ENCODE data around the gene PLPP3.

PLPP3 gene

GRCh38 chr1:56459260-56459659 is 120.1 kb downstream of the PLPP3 start:
- Mint-ChIP-seq H3K4me1 (ENCODE audit: low read depth) (peaks cover 27% of the 10 kb centered on the region), H3K4me3 (no peak overlapping the region), H3K27ac (no peak overlapping the region), H3K27me3 (peaks cover 42% of the 10 kb centered on the region), H3K36me3 (ENCODE audit: low read depth) (no peaks in the 10 kb centered on the region), H3K9me3 (no peaks in the 10 kb centered on the region)
- intact Hi-C loops (cut with micrococcal nuclease), result no loop called here

DNA sequence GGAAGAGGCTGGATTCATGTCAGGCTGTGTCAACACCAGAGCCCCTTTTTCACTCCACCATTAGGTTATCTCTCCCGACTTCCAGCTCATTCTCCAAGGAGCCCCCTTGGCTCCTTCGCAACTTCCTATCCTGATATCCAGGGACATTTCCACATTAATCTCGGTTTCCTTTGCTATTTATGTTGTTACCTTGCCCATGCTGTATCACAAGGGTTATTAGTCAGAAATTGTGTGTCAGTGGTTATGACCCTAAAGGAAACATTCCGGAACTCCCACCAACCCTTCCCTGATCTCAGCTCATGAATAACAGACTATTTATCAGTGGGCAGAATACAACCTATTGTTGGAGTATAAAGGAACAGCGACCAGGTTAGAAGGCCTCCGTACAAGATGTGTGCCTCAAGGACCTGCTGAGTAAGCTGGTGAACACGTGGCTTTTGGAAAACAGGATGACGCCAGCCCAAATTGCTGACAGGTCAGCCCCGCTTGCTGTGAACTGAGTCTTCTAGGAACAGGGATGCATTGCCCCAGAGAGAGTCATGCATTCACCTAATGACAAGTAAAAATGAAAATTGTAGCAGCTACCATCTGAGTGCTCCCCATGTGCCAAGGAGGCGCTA is 121.5 kb downstream of the PLPP3 start:
- H3K9me3 Mint-ChIP-seq, result no peaks in the 10 kb centered on the region
- no peak overlapping the region for H3K4me3 Mint-ChIP-seq
- H3K4me1 Mint-ChIP-seq (ENCODE audit: low read depth), result peaks cover 19% of the 10 kb centered on the region
- H3K27me3 Mint-ChIP-seq, result peaks cover 40% of the 10 kb centered on the region
- intact Hi-C loops (cut with micrococcal nuclease), result no loop called here
- no peak overlapping the region for H3K27ac Mint-ChIP-seq
- no peaks in the 10 kb centered on the region for H3K36me3 Mint-ChIP-seq (ENCODE audit: low read depth)

DNA sequence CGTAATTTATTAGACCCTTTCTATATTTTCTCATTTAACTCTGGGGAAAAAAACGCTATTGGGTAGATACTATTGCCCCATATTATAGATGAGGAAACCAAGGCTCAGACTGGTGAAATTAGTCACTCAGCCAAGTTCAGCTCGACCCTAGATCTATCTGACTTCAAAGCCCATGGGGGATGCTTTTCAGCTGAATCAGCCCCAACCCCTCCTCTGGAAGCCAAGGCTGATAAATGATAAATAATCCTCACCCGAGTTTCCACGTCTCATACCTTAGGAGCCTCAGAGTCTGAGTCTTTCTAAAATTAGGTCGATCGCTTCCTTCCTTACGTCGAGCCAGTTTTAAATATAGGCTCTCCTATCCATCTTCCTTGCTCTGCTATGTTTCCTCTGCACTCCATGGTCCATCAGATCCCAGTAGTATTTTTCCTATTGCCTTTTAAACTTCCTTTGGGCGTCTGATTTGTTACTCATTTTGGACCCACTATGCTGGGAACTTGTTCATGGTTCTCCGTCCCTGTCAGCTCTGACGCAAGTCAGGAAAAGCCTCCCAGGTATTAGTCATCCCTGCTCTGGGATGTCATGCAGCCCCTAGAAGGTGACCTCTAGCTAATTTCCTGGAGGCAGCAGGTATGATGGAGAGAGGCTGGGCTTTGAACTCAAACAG is 122.8 kb downstream of the PLPP3 start:
- intact Hi-C loops (cut with micrococcal nuclease), result no loop called here
- no peak overlapping the region for H3K27ac Mint-ChIP-seq
- peaks cover 44% of the 10 kb centered on the region for H3K27me3 Mint-ChIP-seq
- no peaks in the 10 kb centered on the region for H3K36me3 Mint-ChIP-seq (ENCODE audit: low read depth)
- H3K4me1 Mint-ChIP-seq (ENCODE audit: low read depth), result peaks cover 13% of the 10 kb centered on the region
- H3K9me3 Mint-ChIP-seq, result no peaks in the 10 kb centered on the region
- no peak overlapping the region for H3K4me3 Mint-ChIP-seq

- Mint-ChIP-seq H3K36me3 (ENCODE audit: low read depth) (no peaks in the 10 kb centered on the region), H3K9me3 (no peaks in the 10 kb centered on the region), H3K4me1 (ENCODE audit: low read depth) (peaks cover 20% of the 10 kb centered on the region), H3K4me3 (no peak overlapping the region), H3K27me3 (peaks cover 42% of the 10 kb centered on the region), H3K27ac (no peak overlapping the region)
- intact Hi-C loops (cut with micrococcal nuclease), result no loop called here
These were observed 125.8 kb downstream of the PLPP3 start for GRCh38 chr1:56453417-56454078.

DNA sequence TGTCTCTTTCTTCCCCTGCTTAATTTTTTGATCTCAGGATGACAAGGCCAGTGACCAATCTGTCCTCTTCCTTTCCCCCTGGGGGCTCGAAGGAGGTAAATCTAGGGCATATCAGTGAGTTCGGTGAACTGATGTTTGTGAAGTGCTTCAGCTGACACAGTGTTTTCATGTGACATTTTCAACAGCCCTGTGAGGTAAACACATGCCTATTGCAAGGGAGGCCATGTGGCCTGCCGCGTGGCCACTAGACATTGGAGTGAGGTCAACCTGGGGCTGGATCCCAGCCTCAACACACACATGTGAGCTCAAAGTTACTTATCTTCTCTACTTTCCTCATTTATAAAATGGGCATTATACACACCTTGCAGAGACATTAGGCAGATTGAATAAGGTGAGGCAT is 126.3 kb downstream of the PLPP3 start:
- Mint-ChIP-seq H3K4me1 (ENCODE audit: low read depth) (peaks cover 20% of the 10 kb centered on the region), H3K4me3 (no peak overlapping the region), H3K36me3 (ENCODE audit: low read depth) (no peaks in the 10 kb centered on the region), H3K27ac (no peak overlapping the region), H3K9me3 (no peaks in the 10 kb centered on the region), H3K27me3 (peaks cover 38% of the 10 kb centered on the region)
- intact Hi-C loops (cut with micrococcal nuclease), result no loop called here

DNA sequence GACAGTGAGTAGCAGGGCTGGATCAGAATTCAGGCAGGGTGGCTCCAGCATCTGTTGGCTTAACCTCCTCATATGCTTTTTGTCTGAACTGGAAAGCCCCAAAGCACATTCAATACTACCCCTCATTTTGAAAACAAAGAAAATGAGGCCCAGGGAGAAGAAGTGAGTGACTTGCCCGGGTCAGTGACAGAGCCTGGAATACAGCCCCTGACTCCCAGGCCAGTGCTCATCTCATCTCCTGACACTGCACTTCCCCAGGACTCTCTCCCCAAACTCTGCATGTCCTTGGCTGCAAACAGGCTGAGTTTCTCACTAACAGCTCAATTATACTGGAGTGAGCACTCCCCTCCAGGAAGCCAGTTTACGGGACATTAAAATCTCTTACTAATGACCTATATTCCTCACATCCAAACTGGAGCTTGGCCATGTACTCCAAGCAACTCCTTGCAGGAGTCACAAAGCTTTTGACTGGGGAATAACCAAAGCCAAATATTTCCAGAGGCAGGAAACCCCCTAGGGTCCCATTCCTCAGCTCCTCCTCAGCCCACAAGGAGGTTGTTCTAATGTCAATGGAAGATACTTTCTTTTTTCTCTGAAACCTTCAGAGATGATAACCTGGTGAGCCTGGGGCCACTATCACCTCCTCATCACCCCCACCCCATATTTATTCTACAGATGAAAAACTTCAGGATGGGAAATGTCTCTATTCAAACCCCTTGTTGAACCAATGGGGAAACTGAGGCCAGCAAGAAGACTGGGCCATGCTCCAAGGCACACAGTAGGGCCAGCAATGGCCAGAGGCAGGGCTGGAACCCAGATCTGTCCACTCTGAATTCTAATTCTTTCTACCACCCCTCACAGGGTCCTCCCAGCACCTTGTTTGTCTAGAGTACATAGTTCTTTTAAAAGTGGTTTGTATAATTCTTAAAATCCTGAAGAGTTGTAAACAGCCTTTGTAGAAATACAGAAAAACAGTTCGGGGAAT is 127.0 kb downstream of the PLPP3 start:
- no peak overlapping the region for H3K27ac Mint-ChIP-seq
- intact Hi-C loops (cut with micrococcal nuclease), result no loop called here
- no peak overlapping the region for H3K4me3 Mint-ChIP-seq
- no peaks in the 10 kb centered on the region for H3K9me3 Mint-ChIP-seq
- no peaks in the 10 kb centered on the region for H3K36me3 Mint-ChIP-seq (ENCODE audit: low read depth)
- H3K4me1 Mint-ChIP-seq (ENCODE audit: low read depth), result peaks cover 20% of the 10 kb centered on the region
- H3K27me3 Mint-ChIP-seq, result peaks cover 33% of the 10 kb centered on the region

DNA sequence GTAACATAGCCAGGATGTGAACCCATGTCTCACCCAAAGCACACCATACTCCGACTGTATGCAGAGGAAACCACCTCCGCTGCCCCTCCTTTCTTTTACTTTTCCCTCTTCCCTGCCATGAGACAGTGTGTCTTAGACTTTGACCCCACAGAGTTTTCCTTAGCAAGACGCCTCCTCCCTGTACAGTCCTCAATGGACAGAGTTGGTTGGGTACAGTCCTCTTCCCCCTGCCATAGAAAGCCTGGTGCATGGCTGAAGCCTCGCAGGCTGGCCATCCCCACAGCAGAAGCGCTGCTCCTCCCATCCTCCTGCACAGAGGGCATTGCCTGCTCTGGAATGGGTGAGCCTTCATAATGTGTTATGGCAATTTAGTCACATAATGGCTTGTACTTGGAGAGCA is 127.9 kb downstream of the PLPP3 start:
- Mint-ChIP-seq H3K36me3 (ENCODE audit: low read depth) (no peaks in the 10 kb centered on the region), H3K4me1 (ENCODE audit: low read depth) (peaks cover 16% of the 10 kb centered on the region), H3K27me3 (peaks cover 32% of the 10 kb centered on the region), H3K9me3 (no peaks in the 10 kb centered on the region), H3K4me3 (no peak overlapping the region), H3K27ac (peak overlapping the region; percentile 38)
- intact Hi-C loops (cut with micrococcal nuclease), result no loop called here

- Mint-ChIP-seq H3K27ac (no peak overlapping the region), H3K4me3 (no peak overlapping the region), H3K27me3 (peaks cover 33% of the 10 kb centered on the region), H3K9me3 (no peaks in the 10 kb centered on the region), H3K4me1 (ENCODE audit: low read depth) (peaks cover 19% of the 10 kb centered on the region), H3K36me3 (ENCODE audit: low read depth) (no peaks in the 10 kb centered on the region)
- intact Hi-C loops (cut with micrococcal nuclease), result no loop called here
These were observed 129.2 kb downstream of the PLPP3 start for GRCh38 chr1:56450004-56450666.

DNA sequence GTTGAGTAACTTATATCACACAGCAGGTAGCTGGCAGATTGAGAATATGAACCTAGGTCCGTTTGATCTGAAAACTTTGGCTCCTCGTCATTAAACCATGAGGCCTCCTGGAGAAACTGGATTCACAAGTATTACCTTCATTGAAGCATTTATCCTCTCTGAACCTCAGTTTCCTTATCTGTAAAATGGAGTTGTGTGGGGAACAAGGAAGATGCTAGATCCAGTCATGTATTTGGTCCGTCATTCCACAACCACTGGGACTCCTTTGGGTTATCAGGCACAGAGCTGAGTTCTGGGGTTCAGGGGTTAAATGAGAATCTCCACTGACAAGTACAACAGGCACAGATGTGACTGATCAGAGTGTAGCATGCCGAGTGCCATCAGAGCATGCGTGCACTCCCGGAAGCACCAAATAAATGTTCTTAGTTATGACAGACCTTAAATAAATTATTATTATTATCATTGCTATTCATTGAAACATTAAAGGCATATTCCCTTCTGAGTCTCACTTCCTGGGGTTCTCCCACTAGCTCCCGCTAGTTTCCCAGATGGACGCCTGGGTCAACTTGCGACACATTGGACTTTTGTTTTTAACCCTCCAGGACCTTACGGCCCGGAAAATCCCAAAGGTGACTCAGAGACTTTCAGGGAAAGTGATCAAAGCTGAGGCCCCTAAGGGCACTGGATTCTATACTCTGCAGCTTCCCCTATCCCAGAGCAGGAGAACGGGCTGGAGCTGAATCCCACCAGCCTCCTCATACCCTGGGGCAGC is 130.6 kb downstream of the PLPP3 start:
- Mint-ChIP-seq H3K9me3 (no peaks in the 10 kb centered on the region), H3K36me3 (ENCODE audit: low read depth) (no peaks in the 10 kb centered on the region), H3K4me3 (no peak overlapping the region), H3K27ac (no peak overlapping the region), H3K4me1 (ENCODE audit: low read depth) (peaks cover 24% of the 10 kb centered on the region), H3K27me3 (peaks cover 31% of the 10 kb centered on the region)
- intact Hi-C loops (cut with micrococcal nuclease), result no loop called here

GRCh38 chr1:56447823-56448222 is 131.5 kb downstream of the PLPP3 start:
- H3K4me1 Mint-ChIP-seq (ENCODE audit: low read depth), result peaks cover 24% of the 10 kb centered on the region
- H3K27me3 Mint-ChIP-seq, result peaks cover 28% of the 10 kb centered on the region
- no peak overlapping the region for H3K27ac Mint-ChIP-seq
- no peaks in the 10 kb centered on the region for H3K9me3 Mint-ChIP-seq
- H3K36me3 Mint-ChIP-seq (ENCODE audit: low read depth), result no peaks in the 10 kb centered on the region
- intact Hi-C loops (cut with micrococcal nuclease), result no loop called here
- H3K4me3 Mint-ChIP-seq, result no peak overlapping the region

GRCh38 chr1:56446531-56447098 is 132.7 kb downstream of the PLPP3 start:
- intact Hi-C loops (cut with micrococcal nuclease), result no loop called here
- no peak overlapping the region for H3K27ac Mint-ChIP-seq
- H3K9me3 Mint-ChIP-seq, result no peaks in the 10 kb centered on the region
- H3K36me3 Mint-ChIP-seq (ENCODE audit: low read depth), result no peaks in the 10 kb centered on the region
- peaks cover 21% of the 10 kb centered on the region for H3K27me3 Mint-ChIP-seq
- H3K4me3 Mint-ChIP-seq, result no peak overlapping the region
- peaks cover 27% of the 10 kb centered on the region for H3K4me1 Mint-ChIP-seq (ENCODE audit: low read depth)

GRCh38 chr1:56444960-56445646 is 134.3 kb downstream of the PLPP3 start:
- Mint-ChIP-seq H3K27me3 (peaks cover 12% of the 10 kb centered on the region), H3K9me3 (no peaks in the 10 kb centered on the region), H3K27ac (no peak overlapping the region), H3K4me3 (no peak overlapping the region), H3K36me3 (ENCODE audit: low read depth) (no peaks in the 10 kb centered on the region), H3K4me1 (ENCODE audit: low read depth) (peaks cover 23% of the 10 kb centered on the region)
- intact Hi-C loops (cut with micrococcal nuclease), result no loop called here

Measured in dendritic cell treated with granulocyte-macrophage colony-stimulating factor and Interleukin-4, amounts not matched to agents 40 ng/mL and 50 ng/mL, for 4 days (primary cell).